EH (cell line): ENCODE data around the gene SPATS2.
A peak's percentile ranks its signal among the peaks of the same experiment; 100 is the strongest.

Source experiments
- DNase-seq: peaks from one replicate; pipeline ENCODE4 v3.0.0-alpha.2; 2015; ENCODE audit warnings: low read depth

Gene SPATS2

GRCh38 chr12:49556391-49557186 lies 189.3 kb downstream of the SPATS2 start:
- no peak for DNase-seq

- DNase-seq, result no peak
Observed at GRCh38 chr12:49557187-49557916, 190.1 kb downstream of the SPATS2 start.

- no peak for DNase-seq
Observed at GRCh38 chr12:49557917-49558215, 190.6 kb downstream of the SPATS2 start.

GRCh38 chr12:49558526-49558925 lies 191.3 kb downstream of the SPATS2 start:
- no peak for DNase-seq

GRCh38 chr12:49559011-49559675 lies 191.9 kb downstream of the SPATS2 start:
- DNase-seq, result no peak

- DNase-seq, result no peak
Observed at GRCh38 chr12:49560695-49561094, 193.4 kb downstream of the SPATS2 start.

GRCh38 chr12:49562233-49562632 lies 195.0 kb downstream of the SPATS2 start:
- DNase-seq, result no peak

GRCh38 chr12:49562831-49563230 lies 195.6 kb downstream of the SPATS2 start:
- no peak for DNase-seq

GRCh38 chr12:49563951-49564685 lies 196.9 kb downstream of the SPATS2 start:
- no peak for DNase-seq

GRCh38 chr12:49564686-49565405 lies 197.6 kb downstream of the SPATS2 start:
- DNase-seq, result no peak

- no peak for DNase-seq
Observed at GRCh38 chr12:49565406-49566265, 198.4 kb downstream of the SPATS2 start.

- DNase-seq, result no peak
Observed at GRCh38 chr12:49566361-49566760, 199.1 kb downstream of the SPATS2 start.

- no peak for DNase-seq
Observed at GRCh38 chr12:49567302-49567610, 200.0 kb downstream of the SPATS2 start.

GRCh38 chr12:49567611-49568441 lies 200.6 kb downstream of the SPATS2 start, which contains the start of gene MCRS1:
Gene MCRS1 (minus strand): TSS chr12:49568142. CDS start chr12:49566731, 1,411 bp downstream.
- peak; percentile 93 for DNase-seq

- no peak for DNase-seq
Observed at GRCh38 chr12:49568442-49569162, 201.3 kb downstream of the SPATS2 start.
